Coronary artery (tissue), 2 donors: ENCODE measurements around the gene ARHGEF39.
A peak's percentile ranks its signal among the peaks of the same experiment; 100 is the strongest.

Experiments used
- DNase-seq: peaks from one replicate; pipeline ENCODE4 v3.0.0-alpha.2; 2017; ENCODE audit warnings: low spot score
- H3K27ac ChIP-seq, 2 donors: fragments of 200-600 bp; sonication (generic); one replicate each; pipeline ENCODE4 v1.5.1; 2016 to 2019
- H3K4me3 ChIP-seq: fragments of 200-600 bp; sonication (generic); 2 replicates; pipeline ENCODE4 v1.5.1; 2016; ENCODE audit warnings: mild to moderate bottlenecking, moderate library complexity
- TF ChIP-seq, protein P1 (sequence below): fragments of 200-600 bp; sonication (generic); IDR thresholded peaks from one replicate; pipeline ENCODE4 v1.5.1; 2019; ENCODE audit warnings: antibody characterized with exemption

ARHGEF39 gene

DNA sequence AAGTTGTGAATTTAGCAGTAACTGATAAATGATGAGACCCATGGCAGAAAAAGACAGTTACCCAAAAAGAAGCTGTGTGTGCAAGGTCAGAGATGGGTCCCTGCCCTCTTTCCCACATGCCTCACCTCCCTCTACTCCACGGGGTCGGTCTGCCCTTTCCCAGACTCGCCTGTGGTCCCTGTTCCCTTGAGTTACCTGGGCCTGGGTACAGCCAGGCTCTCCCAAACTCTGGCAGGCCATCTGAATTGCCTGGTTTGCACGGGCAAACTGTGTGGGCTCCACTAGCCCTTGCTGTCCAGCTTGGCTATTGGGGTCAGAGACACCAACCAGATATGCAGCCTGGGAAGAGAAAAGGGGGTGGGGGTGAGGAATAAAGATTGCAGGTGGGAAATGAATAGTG lies 43.2 kb upstream of the ARHGEF39 start:
- DNase-seq: no peak
- TF ChIP-seq, protein P1, sequence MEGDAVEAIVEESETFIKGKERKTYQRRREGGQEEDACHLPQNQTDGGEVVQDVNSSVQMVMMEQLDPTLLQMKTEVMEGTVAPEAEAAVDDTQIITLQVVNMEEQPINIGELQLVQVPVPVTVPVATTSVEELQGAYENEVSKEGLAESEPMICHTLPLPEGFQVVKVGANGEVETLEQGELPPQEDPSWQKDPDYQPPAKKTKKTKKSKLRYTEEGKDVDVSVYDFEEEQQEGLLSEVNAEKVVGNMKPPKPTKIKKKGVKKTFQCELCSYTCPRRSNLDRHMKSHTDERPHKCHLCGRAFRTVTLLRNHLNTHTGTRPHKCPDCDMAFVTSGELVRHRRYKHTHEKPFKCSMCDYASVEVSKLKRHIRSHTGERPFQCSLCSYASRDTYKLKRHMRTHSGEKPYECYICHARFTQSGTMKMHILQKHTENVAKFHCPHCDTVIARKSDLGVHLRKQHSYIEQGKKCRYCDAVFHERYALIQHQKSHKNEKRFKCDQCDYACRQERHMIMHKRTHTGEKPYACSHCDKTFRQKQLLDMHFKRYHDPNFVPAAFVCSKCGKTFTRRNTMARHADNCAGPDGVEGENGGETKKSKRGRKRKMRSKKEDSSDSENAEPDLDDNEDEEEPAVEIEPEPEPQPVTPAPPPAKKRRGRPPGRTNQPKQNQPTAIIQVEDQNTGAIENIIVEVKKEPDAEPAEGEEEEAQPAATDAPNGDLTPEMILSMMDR: no peak
- no peak overlapping the region for H3K4me3 ChIP-seq
- H3K27ac ChIP-seq: peak overlapping the region in 1 of 2 donors; percentile 46

DNA sequence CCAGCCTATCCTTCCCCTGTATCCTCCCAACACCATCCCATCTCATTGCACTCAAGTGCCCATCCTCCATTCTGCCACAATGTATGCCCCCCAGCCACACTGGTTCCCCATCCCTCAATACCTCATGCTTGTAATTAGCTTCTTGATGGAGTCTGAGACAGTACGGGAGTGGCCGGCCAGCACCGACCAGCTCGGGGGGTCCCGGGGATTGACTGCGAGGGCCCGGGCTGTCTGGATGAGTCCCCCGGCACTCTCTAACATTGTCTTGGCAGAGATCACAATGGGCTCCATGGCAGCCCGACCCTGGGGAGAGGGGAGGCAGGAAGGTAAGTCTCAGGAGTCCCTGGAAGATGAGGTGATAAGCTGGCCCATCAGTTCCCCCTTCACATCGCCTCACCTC lies 42.0 kb upstream of the ARHGEF39 start:
- TF ChIP-seq, protein P1: no peak
- Histone ChIP-seq H3K27ac (peak overlapping the region; percentile 39 to 46), H3K4me3 (no peak overlapping the region)
- no peak for DNase-seq

DNA sequence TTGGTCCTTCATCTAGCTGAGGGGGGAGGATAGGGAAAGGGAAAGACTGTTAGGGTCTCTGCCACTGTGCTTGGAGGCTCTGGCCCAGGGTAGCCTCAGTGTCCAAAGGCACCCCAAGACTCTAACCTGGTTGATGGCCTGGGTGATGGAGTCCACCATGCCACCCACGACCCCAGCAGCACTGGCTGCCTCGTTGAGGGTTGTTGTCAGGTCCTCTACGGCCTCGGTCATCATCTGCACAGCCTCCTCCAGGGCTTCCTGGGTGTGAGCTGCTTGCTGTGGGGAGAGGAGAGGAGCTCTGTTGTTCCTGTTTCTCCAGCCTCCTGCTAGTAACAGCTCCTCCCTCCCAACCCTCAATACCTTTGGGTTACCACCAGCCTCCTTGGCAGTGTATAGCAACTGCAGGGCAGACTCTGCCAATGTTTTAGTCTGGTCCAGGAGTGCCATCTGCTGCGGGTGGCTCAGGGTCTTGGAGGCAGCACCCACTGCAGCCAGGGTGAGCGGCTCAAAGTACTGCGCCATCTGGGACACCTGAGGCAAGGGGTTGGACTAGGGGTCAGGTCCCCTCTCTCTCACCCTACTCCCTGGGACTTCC lies 40.9 kb upstream of the ARHGEF39 start:
- H3K27ac ChIP-seq: peak overlapping the region in 1 of 2 donors; percentile 46
- TF ChIP-seq, protein P1: no peak
- H3K4me3 ChIP-seq: no peak overlapping the region
- no peak for DNase-seq

DNA sequence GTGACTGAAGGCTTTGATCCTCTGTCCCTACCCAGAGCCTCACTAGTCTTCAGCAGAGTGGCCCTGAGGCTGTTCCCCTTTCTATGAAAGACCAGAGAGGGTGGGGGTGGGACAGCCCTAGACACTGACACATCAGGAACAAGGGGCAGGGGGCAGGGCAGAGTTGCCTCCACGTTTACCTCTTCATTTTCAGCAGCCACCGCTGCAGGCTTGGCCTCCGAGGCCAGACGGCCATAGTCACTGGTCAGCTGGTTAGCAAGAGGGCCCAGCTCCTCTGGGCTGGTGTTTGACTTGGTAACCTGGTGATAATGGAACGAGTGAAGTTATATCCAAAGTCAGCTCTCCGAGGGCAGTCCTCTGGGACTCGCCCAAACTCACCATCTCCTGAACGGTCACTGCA lies 40.4 kb upstream of the ARHGEF39 start:
- peak overlapping the region in 1 of 2 donors; percentile 46 for H3K27ac ChIP-seq
- no peak overlapping the region for H3K4me3 ChIP-seq
- no peak for DNase-seq
- TF ChIP-seq, protein P1: no peak

DNA sequence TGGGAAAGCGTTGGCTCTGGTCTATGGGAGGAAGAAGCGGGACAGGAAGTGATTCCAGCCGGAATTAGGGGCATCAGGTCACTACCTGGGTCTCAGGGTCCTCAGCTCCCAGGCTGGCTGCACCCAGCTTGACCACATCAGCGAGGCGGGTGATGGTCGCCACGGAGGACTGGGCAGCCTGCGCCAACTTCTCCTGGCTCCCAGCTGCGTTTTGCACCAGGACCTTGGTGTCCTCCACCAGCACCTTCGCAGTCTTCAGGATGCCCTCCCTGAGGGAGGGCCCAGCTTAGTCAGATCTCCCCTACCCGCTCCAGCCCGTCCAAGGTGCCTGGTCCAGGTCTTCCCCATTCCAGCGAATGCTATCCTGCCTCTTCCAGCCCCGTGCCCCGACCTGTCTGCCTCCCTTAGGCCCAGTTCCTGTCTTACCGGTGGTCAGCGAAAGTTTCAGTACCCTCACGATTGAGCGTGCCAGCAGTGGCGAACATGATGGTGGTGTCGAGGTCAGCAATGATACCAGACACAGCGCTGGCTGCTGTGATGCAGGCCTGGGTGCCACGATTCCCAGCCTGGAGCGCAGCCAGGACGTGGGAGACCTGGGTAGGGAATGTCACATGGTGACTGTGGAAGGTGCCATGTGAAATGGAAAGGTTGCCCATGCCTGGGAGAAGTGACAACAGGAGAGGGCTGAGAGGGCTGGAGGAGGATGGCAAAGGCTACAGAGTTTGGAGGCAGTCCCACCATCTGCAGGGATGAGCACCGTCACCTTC lies 39.1 kb upstream of the ARHGEF39 start:
- TF ChIP-seq, protein P1: no peak
- no peak for DNase-seq
- H3K4me3 ChIP-seq: no peak overlapping the region
- peak overlapping the region in 1 of 2 donors; percentile 46 for H3K27ac ChIP-seq

DNA sequence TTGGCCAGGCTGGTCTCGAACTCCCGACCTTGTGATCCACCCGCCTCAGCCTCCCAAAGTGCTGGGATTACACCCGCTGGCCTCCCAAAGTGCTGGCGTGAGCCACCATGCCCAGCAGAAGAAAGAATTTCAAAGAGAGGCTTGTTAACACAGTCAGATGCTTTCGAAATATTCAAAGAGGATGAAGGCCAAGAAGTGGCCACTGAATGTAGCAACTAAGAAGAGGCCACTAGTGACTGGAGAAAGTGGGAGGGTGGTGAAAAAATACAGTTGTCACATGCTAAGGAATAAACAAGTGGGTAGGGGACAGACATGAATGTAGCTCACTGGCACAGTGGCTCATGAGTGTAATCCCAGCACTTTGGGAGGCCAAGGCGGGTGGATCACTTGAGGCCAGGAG lies 37.7 kb upstream of the ARHGEF39 start:
- H3K4me3 ChIP-seq: no peak overlapping the region
- no peak for DNase-seq
- H3K27ac ChIP-seq: peak overlapping the region; percentile 3
- TF ChIP-seq, protein P1: no peak

DNA sequence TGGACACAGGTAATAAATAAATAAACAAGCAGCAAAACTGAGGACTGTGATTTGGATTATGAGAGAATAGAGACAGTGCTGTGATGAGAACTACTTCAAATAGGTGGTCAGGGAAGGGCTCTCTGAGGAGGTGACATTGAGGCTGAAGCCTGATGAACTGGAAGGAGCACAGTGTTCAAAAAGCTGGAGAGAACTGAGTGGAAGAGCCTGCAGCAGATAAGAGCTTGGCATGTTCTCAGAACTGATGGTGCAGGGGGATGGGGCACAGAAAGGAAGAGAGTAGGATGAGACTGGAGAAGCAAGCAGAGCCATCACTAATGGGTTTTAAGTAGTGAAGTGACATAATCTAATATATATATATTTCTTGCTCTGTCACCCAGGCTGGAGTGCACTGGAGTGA lies 35.9 kb upstream of the ARHGEF39 start:
- no peak for DNase-seq
- Histone ChIP-seq H3K27ac (peak overlapping the region; percentile 3 to 96), H3K4me3 (no peak overlapping the region)
- TF ChIP-seq, protein P1: no peak
